RPMI7951 (cell line): ENCODE results near the gene COL16A1. TPM values are rescaled to one million over a fixed set of nuclear protein-coding genes. Genes with fewer than 3 reads are reported as not detected.

Source experiments
- total RNA-seq: library from RNA; depleted of rRNA; stranded (reverse); fragments of >200 nt; shearing (Covaris generic); gene quantifications from 2 replicates; pipeline ENCODE4 v1.2.3, GENCODE V29; 2014; rRNA removed

The COL16A1 gene
- total RNA-seq, 1 experiment from 2014 or later: 7.1 TPM

Other genes with a start within 250 kb of the COL16A1 start
- gene TINAGL1, start 127.5 kb downstream of the COL16A1 start, total RNA-seq: 7.0 and 14.9 TPM in 2 replicates
- not detected in 2 replicates for gene HCRTR1, start 86.3 kb downstream of the COL16A1 start, total RNA-seq
- gene PEF1, start 59.1 kb downstream of the COL16A1 start, total RNA-seq: 114 and 146 TPM in 2 replicates
- gene ADGRB2, start 60.3 kb upstream of the COL16A1 start, total RNA-seq: 3.4 and 6.7 TPM in 2 replicates
- 9.6 and 12.4 TPM in 2 replicates for gene SPOCD1, start 112.0 kb upstream of the COL16A1 start, total RNA-seq
- 225 and 397 TPM in 2 replicates for gene PTP4A2, start 234.4 kb upstream of the COL16A1 start, total RNA-seq